Body of pancreas (tissue), 4 donors: ENCODE data around the gene NDFIP1.

Experiments used
- CTCF ChIP-seq, 7 experiments: fragments of 450-650 bp in 4 of 7; fragments of 200-600 bp in 3 of 7; sonication (generic) in 3 of 7; IDR thresholded peaks; one replicate each; pipeline ENCODE4 v1.5.1; 2016 to 2019; ENCODE audit warnings: antibody characterized with exemption in 7 of 7
- POLR2A ChIP-seq, 3 donors: fragments of 450-650 bp; IDR thresholded peaks; one replicate each; pipeline ENCODE4 v1.6.1; 2016; ENCODE audit warnings: antibody characterized with exemption in 3 of 3, mild to moderate bottlenecking in 2 of 3

- TF ChIP-seq CTCF (IDR thresholded peaks at IDR 0.05) = peak; percentile 31 to 71 (median 65)
- no peak for TF ChIP-seq POLR2A (IDR thresholded peaks at IDR 0.05)
Observed at GRCh38 chr5:142145106-142145900, 36.7 kb downstream of the NDFIP1 start.
